GM19035 (cell line): Measurements from ENCODE around the gene FMNL2.
A peak's percentile ranks its signal among the peaks of the same experiment; 100 is the strongest.

Source experiments
- ATAC-seq: cut with Tn5 transposase; IDR thresholded peaks from one replicate; pipeline ENCODE4 v1.9.1; 2021; ENCODE audit not compliant: unreplicated experiment

The FMNL2 gene

DNA sequence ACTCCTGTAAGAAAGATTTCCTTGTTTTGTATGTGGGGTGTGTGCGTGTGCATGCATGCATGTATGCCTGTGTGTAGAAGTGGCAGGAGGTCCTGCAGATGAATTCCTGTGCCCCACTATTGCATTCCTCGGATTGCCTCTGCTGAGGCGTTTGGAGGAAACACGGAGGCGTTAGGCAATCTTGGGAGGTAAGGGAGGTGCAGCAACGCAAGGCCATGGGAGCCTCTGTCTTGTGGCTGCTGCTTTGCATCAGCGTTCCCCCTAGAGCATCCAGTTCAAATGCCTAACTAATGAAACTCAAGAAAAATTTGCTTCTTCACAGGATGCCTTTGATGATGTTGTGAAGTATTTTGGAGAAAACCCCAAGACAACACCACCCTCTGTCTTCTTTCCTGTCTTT is 302.3 kb downstream of the FMNL2 start:
- ATAC-seq = no peak

GRCh38 chr2:152638056-152638455 is 303.1 kb downstream of the FMNL2 start:
- no peak for ATAC-seq

- ATAC-seq = no peak
Measured at GRCh38 chr2:152638590-152638989, 303.6 kb downstream of the FMNL2 start.

DNA sequence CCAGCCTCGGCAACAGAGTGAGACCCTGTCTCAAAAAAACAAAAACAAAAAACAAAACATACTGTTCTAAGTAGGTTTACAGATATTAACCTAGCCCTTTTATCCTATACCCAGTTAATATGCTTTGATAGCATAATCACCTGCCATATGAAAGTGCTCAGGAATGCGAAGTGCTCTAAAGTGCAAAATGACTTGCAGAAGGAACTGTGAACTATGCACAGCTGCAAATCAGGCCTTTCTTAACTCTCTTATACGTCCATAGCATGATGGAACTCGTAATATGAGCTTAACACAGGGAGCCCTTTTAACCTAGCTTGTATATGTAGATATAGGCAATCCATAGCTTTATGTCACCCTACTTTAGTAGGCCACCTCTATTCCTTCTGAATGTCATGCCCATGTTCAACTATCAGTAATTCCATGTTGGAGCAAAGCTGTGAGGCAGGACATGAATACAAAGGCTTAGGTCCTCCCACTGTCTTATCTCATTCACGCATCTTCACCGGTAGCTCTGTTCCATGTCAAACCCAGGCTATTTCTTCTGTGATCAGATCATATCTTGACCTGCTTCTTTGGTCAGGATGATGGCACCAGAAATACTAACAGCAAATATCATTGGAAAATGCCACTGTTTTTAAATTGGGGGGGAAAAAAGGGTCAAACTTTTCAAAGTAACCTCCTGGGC is 309.4 kb downstream of the FMNL2 start:
- ATAC-seq = no peak

DNA sequence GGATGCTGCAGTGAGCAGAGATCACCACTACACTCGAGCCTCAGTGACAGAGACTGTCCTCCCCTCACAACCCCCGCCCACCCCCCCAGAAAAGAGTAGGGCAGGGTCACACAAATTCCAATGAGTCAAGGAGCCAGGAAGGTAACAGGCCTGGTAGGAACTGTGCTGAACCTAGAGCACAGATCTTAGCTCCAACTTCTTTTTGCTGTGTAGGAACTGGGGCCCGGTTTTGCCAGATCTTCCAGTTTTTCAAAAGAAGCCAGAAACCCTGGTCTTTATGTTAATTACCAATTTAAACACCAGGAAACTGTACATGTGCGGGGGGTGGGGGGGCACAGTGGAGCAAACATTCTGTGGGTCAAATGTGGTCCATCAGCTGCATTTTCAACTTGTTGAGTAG is 311.3 kb downstream of the FMNL2 start:
- ATAC-seq = no peak

DNA sequence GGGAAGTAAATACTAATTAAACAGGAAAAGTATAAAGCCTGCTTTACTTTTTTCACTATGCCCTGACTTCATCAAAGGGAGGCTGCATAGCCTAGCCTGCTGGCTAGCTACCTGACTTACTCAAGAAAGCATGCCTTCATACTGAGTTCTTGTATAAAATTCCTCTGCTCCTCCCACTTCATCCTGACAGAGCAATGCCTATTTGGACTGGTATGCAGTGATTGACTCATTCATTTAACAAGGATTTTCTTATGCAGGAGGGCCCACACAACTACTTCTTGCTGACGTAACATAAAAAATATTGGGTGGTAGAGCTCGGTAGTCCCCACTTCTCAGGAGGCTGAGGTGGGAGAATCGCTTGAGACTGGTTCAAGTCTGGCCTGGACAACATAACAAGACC is 311.8 kb downstream of the FMNL2 start:
- no peak for ATAC-seq

- ATAC-seq = no peak
Measured at GRCh38 chr2:152647552-152647951, 312.6 kb downstream of the FMNL2 start.

GRCh38 chr2:152648336-152648735 is 313.4 kb downstream of the FMNL2 start:
- ATAC-seq = no peak

DNA sequence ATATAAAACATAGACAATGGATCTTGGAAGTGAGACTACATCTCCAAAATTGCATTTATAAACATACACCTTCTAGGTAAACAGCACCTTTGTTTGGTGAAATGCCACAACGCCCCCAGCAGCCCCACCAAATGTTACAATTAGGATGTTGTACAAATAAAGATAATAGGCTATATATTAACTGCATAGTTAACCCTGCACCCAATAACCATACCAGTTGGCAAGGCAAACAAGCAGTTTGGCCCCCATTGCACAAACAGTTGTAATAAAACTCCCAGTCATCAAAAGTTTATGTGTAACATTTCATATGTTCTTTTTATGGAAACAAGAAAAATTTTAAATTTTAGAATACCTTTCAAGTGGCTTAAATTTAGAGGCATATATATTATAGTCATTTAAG is 315.0 kb downstream of the FMNL2 start:
- no peak for ATAC-seq

DNA sequence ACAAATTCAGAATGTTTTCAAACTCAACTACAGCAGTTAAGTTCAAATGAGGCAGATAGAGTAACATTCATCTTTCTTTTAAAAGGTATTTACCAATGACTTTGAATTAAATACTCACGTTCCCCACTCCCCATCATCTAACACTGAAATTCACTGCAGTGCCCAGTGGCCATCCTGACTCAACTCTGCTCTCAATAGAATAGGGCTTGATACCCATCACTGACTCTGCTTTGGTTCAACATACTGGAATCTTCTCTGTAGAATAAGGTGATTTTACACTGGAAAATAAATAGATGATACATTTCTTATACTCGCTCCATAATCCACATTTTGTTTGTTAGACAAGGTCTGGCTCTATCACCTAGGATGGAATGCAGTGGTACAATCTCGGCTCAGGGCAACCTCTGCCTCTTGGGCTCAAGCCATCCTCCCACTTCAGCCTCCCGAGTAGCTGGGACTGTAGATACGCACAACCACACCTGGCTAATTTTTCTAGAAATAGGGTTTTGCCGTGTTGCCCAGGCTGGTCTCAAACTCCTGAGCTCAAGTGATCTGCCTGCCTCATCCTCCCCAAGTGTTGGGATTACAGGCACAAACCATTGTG is 315.9 kb downstream of the FMNL2 start:
- no peak for ATAC-seq

DNA sequence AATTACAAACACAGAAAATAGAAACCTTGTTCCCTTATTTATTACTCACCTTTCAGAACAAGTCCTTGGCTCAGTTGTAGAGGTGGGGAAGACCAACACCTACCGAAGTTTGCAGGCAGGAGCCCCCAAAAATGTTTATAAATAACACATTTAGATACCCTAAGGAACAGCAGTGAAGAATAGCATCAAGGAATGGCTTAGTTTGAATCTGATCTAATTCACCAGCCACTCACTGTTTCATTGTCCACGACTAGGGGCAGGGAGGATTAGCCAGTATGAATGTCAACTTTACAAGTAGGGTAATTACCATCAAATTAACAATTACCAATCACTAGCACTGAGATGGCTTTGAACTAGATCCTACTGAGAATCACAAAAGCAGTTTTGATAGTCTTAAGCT is 316.9 kb downstream of the FMNL2 start:
- ATAC-seq = no peak

DNA sequence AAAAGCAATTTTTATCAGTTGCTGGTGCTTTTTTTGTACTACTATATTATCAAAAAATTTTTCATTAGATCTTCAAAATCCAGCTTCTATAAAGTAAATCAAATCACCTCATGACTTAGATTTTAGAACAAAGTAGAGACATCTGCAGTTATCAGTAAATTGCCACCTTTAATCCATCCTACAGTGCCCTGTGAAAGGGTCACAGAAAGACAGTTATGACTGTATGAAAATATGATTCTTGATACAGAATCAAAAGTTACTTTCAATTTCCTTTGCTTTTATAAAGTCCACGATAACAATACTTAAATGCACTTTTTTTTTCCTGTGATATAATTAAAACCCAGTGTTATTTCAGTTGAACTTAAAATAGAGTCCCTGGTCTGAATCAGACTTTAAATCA is 320.9 kb downstream of the FMNL2 start:
- no peak for ATAC-seq

DNA sequence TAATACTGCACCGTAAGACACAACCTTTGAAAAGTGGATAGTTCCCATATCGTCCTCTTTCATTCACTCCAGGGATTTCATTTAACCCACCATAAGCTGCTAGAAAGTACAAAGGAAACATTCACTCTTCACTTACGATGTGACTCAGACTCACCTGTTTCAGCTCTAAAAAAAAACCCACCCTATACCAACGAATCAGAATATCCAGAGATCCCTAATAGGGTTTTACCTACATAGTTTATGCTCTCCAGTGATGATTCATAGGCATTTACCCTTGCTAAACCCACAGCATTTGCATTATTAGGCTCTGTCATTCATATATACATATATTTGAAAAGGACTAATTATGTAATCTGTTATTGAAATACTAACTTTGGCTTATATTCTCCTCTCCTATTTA is 322.1 kb downstream of the FMNL2 start:
- ATAC-seq = peak; percentile 56

DNA sequence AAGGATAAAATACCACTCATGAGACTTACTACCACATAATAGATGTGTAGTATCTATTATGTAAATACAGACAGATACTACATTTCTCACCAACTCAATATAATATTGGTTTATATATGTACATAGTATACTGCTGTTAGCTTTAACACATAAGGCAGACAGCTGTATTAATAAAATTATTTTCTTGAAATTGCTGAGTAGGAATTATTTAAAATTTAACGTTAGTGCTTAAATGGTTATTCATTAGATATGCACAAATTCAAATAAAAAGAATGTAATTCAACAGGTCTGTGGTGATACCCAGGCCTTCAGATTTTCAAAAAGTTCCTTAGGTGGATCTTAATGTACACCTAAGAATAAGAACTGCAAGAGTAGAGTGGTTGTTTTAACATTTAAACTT is 323.2 kb downstream of the FMNL2 start:
- no peak for ATAC-seq

- ATAC-seq = no peak
Measured at GRCh38 chr2:152661076-152661475, 326.1 kb downstream of the FMNL2 start.

- ATAC-seq = no peak
Measured at GRCh38 chr2:152664725-152665124, 329.8 kb downstream of the FMNL2 start.

- no peak for ATAC-seq
Measured at GRCh38 chr2:152674334-152674733, 339.4 kb downstream of the FMNL2 start.

GRCh38 chr2:152676461-152676860 is 341.5 kb downstream of the FMNL2 start:
- no peak for ATAC-seq

DNA sequence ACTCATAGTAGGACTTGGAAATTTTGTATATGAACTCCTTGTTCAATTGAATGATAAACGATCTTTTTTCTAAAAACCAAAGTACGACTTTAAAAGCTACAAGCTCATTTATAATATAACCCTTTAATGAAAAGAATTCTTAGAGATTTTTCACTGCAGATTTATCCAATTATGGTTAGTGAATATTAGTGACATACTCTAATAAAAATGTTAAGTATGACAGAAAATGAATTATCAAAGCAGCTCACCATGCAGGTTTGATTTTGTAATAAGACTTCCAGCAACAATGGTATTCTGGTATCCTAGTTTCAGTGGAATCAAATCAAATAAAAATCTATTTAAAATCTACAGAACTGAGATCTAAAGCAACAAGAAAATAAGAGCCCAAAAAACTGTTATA is 343.8 kb downstream of the FMNL2 start:
- no peak for ATAC-seq

DNA sequence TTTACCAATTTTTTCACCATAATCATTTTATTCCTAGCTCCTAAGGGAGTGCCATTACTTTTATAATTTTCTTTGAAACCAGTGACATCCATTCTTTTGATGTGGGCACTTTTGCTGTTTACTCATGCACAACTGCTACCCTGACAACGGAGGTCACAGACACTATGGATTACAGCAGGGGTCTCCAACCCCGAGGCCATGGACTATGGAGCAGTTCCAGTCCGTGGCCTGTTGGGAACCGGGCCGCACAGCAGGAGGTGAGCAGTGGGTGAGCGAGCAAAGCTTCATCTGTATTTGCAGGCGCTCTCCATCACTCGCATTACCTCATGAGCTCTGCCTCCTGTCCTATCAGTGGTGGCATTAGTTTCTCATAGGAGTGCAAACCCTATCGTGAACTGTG is 347.7 kb downstream of the FMNL2 start:
- ATAC-seq = no peak

DNA sequence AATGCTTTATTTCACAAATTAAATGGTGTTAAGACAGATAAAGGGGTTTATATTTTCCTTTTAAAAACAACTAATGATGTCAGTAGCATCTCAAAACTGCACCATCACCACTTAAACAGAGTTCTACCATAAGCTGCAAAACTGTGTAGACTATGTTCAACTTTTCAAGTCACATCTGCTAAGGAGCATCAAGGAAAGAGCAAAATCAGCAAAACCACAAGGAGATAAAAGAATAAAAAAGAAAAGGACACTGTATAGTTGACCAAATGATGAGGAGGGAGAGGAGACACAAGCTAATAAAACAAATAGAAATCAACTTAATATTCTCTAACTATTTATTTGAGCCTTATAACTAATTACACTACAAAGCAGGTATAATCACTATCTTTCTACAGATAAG is 348.4 kb downstream of the FMNL2 start:
- no peak for ATAC-seq

DNA sequence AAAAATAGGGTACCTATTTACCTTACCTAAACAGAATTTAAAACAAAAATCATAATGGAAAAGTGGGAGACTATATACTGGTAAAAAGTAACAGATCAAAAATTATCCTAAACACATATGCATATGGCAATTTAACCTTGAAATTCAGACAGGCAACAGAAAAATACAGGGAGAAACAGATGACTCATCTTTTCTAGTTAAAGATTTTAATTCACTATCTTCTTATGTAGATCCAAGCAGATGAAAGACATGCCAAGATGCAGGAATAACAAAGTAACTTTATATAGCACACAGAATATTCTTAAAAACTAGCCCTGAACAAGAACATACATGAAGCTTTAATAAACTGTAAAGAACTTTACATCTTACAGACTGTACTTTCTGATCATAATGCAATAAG is 351.3 kb downstream of the FMNL2 start:
- no peak for ATAC-seq

DNA sequence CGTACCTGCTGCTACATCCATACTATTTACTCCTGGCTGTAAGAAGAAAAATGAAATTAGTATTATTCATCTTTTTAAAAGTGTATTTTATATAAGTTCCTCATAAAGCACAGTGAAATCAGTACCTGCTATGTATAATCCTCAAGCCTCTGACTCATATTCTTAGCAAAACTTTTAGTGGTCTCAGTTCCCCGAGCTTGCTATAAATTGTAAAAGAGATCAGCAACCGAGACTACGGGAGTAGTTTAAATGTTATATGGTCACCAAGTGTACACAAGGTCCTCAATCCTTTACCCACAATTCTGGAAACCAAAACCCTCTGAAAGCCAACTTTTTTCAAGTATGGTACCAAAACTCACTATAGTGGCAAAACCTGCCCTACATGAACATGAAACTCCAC is 358.1 kb downstream of the FMNL2 start:
- peak; percentile 87 for ATAC-seq
